GM19240 (cell line): ENCODE measurements around the gene COL12A1.
"Not testable (repeated sequence)": the region's sequence is repeated elsewhere in the genome, so short reads cannot be mapped to it uniquely, and the experiment has no call there.

Experiments used
- DNase-seq: peaks from one replicate; pipeline ENCODE4 v3.0.0; 2011; ENCODE audit warnings: low spot score; ENCODE audit not compliant: insufficient read length

Gene COL12A1

DNA sequence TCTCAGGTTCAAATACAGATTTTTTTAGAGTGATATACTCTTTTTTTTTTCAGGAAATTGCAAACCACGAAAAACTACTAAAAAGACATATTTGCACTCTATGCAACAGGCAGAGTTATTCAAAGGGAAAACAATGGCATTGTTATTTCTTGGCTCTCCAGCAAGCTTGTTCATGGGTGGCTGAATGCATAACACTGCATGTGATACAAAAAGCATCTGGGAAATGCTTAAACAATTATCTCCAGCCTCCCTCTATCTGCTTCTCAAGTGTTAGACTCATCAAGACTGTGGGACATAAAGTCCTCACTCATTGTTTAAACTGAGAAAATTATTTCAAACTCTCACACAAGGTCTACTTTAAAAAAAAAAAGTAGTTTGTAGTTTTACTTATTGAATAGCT, 7.3 kb upstream of the COL12A1 start:
- no peak for DNase-seq

DNA sequence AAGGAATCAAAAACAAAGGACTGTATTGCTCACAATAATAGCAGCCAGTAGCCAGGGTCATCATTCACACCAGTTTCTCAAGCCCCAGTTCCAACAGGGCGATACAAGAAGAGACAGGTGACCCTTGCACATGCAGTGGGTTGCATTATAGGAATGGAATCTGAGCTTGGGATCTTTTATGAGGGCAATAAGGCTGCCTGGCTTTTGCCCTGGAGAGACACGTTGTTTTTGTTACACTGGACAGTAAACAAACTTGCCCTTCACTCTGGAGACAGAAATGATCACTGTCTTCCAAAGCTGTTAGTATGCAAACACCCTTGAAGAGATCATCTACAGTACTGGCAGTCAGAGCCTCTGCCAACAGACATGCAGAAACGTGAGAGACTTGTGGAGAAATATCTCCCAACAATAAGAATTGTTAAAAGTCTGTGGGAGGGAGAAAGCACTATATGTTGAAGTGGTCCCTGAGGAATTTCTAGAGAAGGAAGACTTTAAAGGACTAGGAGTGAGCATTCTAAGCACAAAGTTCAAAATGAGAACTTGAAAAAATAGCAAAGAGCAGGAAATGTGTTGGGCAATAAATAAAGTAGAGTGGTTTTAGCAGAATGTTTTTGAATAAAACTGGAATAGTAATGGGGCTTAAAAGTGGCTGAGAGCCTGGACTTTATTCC, 6.2 kb upstream of the COL12A1 start:
- no peak for DNase-seq

DNA sequence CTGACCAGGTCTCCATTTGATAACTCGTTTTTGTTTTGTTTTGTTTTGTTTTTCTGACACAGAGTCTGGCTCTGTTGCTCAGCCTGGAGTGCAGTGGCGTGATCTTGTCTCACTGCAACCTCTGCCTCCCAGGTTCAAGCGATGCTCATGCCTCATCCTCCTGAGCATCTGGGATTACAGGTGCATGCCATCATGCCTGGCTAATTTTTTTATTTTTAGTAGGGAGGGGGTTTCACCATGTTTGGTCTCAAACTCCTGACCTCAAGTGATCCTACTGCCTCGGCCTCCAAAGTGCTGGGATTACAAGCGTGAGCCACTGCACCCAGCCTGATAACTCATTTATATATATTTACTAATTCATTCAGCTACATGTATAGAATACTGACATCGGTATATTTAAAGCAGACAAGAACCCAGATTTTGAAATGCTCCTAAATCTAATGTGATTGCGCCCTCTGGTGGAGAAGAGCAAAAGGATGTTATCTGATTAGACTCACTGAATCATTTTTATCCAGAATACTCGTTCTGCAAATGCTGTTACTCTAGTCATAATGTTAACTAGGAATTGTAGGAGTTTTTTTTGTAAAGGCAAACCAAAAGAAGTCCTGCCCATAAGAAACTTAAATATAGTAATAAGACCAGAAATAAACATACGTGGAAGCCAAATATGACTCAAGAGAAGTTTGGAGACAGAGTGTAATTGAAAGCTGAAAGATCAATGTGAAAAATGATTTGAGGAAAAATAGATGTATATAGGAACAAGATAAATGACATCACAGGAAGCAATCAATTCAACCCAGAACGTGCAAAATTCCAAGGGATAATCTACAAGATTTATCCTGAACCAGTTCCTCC, 5.3 kb upstream of the COL12A1 start:
- DNase-seq, result no peak

DNA sequence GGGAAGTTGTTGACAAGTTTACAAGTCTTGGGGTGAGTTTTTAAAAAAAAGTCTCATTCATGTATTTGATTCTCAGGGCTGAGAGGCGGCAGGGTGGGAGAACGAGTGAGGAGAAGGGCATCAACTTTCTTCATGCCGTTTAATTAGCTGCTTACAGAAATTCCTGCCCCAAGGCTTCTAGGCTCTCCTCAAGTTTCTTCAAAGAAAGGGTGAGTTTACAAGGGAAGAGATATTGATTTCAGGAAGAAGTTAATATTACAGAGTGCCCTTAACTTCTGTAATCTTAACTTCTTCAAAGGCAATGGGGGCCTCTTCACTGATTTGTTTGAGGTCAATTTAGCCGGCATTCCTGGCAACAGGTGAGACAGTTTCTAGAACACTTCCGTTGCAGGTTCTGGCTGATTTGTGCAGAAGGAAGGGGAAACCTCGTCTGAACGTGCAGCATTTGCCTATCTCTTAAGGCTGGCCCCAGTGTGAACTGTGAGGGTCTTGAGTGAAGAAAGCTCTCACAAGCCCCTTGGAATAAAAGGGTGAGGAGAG, 3.4 kb upstream of the COL12A1 start:
- no peak for DNase-seq

DNA sequence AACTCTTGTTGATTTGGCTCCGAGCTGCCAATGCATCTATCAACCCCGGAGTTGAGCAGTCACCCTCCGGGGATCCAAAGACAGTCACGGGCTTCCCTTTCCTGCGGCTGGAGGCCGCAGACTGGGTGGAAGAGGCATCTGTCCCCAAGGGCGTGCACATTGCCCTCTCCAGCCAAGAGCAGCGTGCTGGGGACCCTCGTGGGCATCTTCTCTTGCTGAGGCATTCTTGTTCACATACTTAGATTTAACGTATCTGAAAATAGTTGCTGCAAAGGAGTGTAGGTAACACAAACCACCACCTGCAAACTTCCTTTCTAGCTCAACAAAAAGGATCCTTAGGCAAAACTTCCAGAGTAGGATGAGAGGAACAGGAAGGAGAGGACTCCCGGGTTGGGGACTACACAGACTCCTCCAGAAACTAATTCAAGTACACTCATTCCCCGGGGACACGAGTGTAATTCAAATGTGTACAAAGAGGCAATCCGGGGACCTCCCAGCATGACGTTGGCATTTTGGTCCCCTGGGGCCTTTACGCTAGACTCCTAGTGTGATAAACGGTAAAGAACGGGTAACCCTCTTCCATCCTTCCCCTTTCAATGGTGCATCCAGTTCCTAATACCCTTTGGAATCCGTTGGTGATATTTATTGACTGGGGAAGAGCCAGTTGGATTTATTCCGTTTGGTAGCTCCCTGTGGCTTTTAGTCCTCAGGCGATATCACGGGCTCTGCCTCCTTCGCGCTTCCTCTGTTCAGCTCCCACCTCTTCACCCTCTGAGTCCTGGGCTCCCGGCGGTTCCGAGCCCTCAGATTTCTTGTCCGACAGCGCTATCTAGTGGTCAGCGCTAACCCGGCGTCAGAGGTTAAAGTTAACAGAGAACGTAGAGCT, 2.7 kb upstream of the COL12A1 start:
- peak; percentile 28 for DNase-seq

DNA sequence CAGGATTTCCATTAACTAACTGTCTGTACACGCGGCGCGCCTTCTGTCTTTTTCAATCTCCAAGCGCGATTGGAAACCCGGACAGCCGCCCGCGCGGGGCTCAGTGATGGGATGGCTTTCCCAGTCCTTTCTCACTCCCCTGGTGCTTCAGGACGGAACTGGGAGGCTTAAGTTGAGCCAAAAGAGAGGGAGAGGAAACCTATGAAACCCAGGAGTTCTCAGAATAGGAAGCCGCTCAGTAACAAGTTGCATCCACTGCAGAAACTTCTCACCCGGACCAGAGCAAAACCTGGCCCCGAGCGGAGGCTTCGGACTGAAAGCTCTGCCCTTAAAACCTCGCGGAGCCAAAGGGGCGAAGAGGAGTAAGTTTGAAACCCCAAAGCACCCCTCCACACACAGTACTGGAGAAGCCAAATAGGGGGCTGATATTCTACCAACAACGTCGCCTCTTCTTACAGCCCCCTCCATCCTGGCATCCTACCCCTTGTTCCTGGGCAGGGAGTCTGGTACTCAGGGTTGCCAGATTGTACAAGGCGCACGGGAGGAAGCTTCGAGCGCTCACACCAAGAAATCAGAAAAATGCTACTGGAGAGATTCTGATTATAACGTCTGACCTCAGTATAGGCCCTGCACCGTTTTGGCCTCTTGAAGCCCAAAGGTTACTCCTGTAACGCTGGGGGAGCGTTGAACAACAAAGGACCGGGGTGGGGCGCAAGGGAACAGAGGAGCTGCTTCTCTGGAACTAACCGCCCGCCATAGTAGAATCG, 906 bp upstream of the COL12A1 start:
- DNase-seq, result no peak

DNA sequence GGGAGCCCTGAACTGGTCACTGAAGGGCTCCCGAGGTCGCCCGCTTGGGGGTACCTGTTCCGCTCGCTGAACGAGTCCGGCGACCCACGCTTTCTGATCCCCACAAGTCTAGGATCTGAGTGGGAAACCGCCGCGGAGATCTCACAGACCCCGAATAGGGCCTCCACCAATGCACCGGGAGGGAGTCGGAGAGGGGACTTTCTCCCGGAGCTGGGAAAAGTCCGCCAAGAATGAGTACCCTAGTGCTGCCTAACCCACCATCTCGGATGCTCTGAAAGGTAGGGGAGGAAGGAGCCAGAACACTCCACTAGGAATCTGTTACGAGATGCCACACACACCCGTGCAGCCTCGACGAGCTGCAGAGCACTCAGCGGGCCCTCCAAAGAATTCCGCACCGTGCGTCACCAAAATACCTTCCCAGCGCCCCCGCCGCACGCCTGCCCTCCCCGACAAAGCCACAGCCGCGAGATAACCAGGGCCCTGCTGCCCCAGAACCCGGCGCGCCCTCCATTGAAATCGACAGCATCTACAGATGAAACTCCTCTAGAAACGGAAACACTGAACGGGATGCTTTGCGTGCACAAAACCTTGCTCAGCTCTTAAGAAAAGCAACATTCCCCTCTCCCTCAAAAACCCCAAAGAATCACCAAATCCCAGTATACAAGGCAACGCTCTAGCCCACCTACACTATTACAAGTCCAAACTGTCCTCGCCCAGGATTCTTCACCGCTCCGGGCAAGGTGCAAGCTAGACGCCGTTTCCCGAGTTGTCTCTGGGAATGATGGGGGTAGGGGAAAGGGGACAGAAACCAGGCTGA, 686 bp downstream of the COL12A1 start:
- no peak for DNase-seq

DNA sequence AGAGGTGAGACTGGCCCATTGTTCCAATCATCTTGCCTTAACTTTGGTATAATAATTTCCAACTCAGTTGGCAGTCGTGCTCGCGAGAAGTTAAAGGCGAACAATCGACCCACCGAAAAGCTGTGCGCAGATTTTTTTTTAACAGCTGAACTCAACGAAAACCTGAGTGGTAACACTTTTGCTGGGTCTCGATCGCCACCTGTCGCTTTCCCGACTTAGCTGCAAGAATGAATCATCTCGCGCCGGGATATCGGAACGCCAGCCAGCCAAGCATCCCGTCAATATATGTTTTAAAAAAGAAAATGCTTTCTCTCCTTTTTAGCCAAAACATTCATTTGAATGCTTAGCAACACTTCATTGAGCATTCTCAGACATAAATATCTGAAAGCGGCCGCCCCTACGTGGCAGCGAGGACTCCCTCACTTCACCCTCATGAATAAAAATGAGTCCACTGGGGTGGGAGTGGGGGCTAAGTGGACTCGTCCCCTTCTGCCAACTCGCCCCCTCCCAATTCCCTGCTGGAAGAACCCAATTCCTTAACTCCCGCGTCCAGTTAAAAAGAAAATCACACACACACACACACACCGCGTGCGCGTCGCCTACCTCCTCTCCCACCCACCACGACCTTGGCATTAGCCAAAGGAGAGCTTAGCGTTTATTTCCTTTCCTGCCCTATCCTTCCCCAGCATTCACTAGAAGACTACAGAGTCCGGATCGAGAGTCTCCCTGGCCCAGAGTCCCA, 1.5 kb downstream of the COL12A1 start:
- DNase-seq, result no peak

DNA sequence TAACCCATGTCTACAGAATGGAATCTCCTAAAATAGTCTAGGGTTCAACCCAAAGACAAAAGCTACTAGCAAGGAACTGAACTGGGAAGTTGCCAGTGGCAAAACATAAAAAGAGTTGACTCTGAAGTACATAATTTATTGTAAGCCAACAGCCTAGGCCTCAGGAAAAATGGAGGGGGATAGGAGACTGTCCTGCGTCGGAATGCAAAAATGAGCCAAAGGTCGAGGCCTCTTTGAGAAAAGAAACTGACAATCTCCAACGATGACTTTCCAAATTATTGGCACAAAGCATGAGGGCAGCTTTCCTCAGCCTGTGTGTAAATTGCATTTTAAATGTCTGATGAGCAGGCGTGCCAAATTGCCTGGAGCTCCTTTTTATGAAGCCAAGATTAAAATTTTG, 2.1 kb downstream of the COL12A1 start:
- no peak for DNase-seq

DNA sequence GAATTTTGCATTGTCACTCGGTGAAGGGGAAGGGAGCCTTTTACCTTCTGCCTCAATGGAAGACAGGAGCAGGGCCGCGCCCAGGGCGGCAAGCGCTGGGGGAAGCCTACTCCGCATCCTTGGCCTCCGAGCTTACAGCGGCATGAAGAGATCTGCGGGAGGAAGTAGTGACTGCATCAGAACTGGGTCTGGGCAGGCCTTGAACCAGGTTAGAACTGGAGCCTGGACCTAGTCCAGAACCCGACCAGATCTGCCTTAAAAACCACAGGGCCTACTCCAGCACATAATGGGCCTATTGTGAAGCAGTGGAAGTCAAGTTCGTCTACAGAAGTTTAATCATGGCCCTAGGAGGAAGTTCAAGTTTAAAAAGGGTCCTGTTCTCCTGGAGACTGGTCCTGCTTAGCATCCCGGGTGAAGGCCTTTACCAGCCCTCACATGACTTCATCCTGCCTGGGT, 3.1 kb downstream of the COL12A1 start:
- DNase-seq, result no peak

DNA sequence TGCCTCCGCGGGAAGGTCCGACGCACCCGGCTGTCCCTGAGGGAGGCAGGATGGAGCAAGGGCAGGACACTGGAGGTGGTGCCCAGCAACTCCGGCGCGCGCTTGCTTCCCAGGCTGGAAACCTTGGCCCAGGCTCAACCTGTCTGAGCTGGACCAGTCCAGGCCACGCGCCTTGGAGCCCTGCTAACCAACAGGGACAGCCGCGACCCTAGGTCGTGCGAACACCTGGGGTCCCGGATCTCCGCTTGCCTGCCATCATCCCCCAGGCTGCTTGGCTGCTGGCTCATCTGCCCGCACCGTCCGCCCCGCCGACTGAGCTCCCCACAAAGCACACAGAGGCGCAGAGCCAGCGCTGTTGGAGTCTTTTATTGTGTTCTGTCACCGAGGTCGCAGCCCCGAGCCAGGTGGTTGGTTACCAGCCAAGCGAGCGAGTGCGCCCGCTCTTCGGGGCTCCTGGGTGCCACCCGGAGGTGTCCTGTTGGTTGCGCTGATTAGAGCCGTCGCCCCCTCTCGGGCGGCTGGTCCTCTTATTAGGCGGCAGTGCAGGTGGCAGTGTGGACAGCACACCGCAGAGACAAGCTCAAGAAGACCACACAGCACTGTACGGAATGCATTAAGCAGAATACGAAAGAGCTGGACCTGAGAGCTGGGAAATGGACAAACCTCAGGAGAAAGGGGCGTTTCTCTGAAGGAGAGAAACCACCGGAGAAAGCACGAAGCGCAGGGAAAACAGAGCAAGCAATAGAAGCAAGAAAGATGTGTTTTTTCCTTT, 3.8 kb downstream of the COL12A1 start:
- no peak for DNase-seq

DNA sequence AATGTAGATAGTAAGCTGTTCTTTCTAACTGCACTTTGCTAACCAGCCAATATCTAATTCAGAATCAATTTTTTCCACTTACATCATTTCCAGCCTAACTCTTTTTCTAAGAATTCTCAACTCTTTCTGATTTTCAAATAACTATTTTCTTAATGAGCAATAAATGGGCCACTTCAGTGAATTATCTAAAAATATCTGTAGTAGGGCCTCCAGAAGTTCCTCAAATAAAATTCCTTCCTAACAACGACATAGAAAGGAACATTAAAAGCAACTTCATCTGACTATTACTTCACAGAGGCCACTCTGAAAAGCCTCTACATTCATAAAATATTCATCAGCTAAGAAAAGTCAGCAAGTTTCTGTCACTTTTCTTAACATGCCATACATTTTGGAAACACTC, 4.8 kb downstream of the COL12A1 start:
- no peak for DNase-seq

DNA sequence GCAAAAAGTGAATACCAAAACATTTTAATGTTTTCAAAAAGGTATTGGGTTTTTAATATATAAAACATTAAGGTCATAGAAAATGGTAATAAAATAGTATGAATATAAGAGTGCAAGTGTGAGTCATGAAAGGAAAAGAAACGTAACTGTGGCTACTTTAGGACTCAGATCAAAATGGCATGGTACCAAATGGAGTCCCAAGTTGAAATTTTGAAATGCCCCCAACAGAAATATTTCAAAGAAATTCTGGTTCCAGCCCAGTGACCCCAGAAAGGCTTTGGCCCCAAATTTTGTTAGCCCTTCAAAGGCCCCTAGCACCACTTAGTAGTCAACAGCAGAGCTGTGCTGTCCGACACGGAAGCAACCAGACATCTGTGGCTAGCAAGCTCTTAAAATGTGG, 6.0 kb downstream of the COL12A1 start:
- DNase-seq, result no peak

DNA sequence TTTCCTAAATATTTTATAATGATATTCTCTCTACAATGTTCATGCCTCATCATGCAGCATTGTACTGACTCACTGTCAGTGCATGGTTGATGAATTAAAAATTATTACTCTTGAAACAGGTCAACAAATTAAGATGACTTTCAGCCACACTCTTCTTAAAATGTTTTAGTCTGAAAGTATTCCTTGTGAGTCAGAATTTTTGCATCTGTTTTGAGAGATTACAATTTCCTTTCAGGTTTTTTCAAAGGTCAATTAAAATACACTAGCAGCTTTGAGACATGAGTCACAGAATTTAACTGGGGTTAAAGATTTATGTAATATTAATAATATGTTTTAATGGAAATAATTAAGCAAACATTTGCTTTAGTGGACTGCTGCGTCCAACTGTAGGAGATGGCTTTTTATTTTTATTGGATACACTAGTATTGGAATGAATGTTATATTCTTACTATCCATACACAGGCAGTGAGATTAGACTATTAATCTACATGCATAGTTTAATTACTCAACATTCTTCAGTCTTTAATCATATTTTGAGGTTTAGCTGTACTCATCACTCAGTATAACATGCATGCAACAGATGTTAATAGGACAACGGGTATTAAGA, 9.7 kb downstream of the COL12A1 start:
- DNase-seq, result no peak

DNA sequence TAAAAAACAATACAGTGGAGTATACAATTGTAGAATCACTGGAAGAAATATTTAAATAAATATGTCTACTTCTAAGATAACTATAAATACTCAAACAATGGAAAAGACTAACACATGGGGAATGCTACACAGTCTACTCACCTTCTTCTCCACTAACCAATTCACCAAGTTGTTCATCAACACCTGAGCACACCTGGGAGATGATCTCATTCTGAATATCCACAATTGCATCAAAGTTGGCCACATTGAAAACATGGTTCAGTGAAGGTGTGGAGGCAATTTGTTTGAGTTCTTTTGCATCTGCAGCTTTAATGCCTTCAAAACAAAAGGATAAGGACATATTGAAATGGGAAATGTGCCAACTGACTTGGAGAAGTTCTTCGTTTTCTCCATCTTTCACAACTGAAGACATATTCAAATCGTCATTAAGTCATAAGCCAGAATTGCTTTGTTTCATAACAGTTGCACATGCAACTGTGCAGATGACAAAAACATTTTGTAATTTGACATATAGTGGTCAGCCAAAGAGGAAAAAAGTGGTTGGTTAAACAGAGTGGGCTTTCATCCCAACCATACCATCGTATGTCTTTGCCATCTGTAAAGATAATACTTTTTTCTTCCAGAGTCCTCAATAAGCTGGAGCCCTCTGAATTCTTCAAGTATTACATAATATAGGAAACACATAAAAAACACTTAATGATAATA, 17.5 kb downstream of the COL12A1 start:
- DNase-seq, result no peak

DNA sequence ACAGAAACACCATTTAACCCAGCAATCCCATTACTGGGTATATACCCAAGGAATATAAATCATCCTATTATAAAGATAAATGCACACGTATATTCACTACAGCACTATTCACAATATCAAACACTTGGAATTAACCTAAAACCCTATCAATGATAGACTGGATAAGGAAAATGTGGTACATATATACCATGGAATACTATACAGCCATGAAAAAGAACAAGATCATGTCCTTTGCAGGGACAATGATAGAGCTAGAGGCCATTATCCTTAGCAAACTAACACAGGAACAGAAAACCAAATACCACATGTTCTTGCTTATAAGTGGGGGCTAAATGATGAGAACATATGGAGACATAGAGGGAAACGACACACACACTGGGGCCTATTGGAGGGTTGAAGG, 19.3 kb downstream of the COL12A1 start:
- DNase-seq, result not testable (repeated sequence)

DNA sequence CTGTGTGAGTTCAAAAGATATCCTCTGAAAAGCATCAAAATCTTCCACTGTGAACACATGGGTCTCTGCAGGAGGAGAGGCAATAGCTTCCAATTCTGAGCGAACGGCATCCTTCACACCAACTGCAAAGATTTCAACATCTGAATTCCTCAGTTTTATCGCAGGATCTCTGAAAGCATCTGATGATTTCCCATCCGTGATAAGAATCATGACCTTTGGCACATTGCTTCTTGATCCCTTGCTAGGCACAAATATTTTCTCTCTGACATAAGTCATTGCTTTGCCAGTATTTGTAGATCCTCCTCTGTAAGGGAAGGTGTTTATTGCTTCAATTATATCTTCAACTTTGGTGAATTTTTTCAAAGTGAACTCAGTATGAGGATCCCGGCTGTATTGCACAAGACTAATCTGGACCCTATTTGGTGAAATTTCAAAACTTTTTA, 22.7 kb downstream of the COL12A1 start:
- DNase-seq, result no peak
